Epithelial cell of proximal tubule (primary cell): Measurements from ENCODE around the gene RFK. TPM values are rescaled to one million over a fixed set of nuclear protein-coding genes. Genes with fewer than 3 reads are reported as not detected.
"Not testable (repeated sequence)": the region's sequence is repeated elsewhere in the genome, so short reads cannot be mapped to it uniquely, and the experiment has no call there.

Experiments
- DNase-seq: peaks from one replicate; pipeline ENCODE4 v3.0.0-alpha.2; 2011; ENCODE audit warnings: low read depth
- H3K4me3 ChIP-seq: 2 replicates; pipeline ENCODE4 v1.5.1; 2011; ENCODE audit warnings: low read depth, mild to moderate bottlenecking, low read length
- total RNA-seq: library from RNA; depleted of rRNA; stranded (reverse); fragments of >200 nt; gene quantifications from 2 replicates; pipeline ENCODE4 v1.2.3, GENCODE V29; 2015
- TF ChIP-seq, protein P1 (sequence below): conservative IDR thresholded peaks from 2 replicates; pipeline ENCODE4 v1.5.1; 2012; ENCODE audit warnings: low read depth, mild to moderate bottlenecking, low read length

RFK gene
- total RNA-seq, 1 donor from 2014 or later = 33.6 TPM

DNA sequence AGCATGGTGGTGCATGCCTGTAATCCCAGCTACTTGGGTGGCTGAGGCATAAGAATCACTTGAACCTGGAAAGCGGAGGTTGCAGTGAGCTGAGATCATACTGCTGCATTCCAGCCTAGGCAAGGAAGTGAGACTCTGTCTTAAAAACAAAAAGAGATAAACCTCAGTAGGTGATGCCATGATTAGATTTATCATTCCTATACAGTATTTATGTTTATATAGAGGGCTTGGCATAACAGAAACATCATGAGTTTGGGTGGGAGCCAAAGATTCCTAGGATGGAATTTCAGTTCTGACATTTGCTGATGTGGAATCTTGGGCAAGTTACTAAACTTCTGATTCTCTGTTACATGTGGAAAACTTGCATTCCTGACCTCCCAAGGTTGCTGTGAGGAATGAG, 22.3 kb downstream of the RFK start:
- DNase-seq = peak; percentile 29

DNA sequence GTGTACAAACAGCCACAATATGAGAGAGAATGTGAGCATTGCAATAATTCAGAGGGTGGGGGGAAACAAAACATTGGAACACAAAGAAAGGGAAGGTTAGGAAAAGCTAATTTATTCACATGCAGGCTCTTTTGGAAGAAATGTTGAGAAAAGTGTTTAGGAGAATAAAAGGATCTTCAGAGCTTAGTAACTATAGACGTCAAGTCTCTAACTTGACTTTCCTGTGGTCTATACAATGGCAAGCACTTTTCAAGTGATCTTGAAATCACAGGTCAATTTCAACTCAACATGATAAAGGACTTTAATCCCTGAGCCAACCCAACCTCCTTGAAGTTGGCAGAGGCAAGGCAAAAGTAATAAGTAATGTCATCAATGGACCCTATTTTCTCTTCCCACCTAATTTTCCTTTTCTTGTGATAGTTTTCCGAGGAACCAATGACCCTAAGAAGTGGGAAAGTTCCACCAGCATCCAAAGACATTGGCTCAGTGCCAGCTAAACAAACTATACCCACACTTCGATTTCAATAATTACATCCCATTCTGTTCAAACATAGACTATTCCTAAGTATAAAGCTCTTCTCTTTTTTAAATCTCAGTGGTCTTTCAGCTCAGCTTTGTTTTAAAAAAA, 23.7 kb downstream of the RFK start:
- no peak overlapping the region for H3K4me3 ChIP-seq
- TF ChIP-seq, protein P1, sequence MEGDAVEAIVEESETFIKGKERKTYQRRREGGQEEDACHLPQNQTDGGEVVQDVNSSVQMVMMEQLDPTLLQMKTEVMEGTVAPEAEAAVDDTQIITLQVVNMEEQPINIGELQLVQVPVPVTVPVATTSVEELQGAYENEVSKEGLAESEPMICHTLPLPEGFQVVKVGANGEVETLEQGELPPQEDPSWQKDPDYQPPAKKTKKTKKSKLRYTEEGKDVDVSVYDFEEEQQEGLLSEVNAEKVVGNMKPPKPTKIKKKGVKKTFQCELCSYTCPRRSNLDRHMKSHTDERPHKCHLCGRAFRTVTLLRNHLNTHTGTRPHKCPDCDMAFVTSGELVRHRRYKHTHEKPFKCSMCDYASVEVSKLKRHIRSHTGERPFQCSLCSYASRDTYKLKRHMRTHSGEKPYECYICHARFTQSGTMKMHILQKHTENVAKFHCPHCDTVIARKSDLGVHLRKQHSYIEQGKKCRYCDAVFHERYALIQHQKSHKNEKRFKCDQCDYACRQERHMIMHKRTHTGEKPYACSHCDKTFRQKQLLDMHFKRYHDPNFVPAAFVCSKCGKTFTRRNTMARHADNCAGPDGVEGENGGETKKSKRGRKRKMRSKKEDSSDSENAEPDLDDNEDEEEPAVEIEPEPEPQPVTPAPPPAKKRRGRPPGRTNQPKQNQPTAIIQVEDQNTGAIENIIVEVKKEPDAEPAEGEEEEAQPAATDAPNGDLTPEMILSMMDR = no peak
- no peak for DNase-seq

More for the DNA sequence above, 22.3 kb downstream of the RFK start:
- H3K4me3 ChIP-seq = no peak overlapping the region
- TF ChIP-seq, protein P1 = no peak

DNA sequence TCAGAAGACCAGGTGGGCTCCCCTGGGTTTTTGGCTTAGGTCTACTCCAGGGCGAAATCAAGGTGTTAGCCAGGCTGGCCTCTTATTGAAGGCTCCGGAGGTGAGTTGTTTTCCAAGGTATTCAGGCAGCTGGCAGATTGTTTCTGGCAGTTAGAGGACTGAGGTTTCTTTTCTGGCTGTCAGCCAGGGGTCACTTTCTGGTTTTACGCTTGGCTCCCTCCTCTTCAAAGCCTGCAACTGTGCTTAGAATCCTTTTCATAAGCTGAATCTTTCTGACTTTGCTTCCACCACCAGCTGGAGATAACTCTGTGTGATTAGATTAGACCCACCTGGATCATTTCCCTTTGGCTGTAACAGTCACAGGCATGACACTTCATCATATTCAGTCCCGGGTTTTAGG, 24.6 kb downstream of the RFK start:
- TF ChIP-seq, protein P1 = no peak
- no peak overlapping the region for H3K4me3 ChIP-seq
- DNase-seq = peak; percentile 76

DNA sequence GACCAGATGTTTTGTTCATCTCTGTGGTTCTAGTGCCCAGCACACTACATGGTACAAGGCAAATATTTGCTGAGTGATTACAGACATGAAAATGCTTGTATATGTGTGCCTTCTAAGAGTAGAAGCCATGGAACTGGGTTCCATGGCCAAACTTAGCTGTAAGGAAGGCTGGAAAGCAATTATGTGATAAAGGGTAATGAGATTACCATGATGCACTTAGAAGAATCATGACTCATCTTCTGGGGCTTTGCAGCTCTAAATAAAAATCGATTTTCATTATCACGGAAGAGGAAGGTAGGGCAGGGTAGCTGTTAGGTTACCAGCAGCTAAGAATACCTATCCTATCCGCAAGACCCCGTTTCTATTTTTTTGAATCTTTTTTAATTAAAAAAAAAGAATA, 28.0 kb downstream of the RFK start:
- DNase-seq = no peak
- H3K4me3 ChIP-seq = no peak overlapping the region
- TF ChIP-seq, protein P1 = no peak

DNA sequence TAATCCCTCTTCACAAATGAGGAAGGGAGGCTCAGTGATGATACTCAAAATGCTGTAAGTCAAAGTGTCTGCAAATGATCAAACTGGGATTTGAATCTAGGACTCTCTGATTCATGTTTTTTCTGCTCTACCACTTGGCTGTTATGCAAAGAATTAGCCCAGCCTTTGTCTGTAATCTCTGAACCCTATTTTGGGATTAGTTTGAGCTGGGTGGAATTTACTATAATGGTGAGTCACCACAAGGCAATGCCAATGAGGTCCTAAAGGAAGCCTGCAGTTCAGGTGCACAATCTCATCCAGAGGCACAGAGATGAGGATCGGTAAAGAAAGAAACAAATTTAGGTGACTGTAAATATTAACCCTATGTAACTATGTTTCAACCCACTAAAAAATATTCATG, 29.2 kb downstream of the RFK start:
- H3K4me3 ChIP-seq = no peak overlapping the region
- DNase-seq = peak; percentile 87
- TF ChIP-seq, protein P1 = no peak

DNA sequence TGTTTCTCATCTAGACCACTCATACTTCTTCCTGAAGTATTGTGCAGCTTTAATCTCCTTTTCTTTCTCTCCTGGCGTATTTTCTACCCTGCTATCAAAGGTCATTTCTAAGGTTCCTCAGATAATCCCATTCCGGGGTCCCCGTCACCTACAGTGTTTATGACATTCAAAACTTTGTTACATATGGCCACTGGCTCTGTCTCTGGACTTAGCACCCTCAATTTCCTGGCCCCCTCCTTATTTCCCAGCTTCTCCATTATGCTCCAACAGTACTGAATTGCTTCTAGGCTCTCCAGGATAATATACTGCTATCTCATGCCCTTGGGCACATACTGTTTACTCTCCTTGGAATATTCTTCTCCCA, 31.2 kb downstream of the RFK start:
- no peak overlapping the region for H3K4me3 ChIP-seq
- no peak for DNase-seq
- TF ChIP-seq, protein P1 = no peak

DNA sequence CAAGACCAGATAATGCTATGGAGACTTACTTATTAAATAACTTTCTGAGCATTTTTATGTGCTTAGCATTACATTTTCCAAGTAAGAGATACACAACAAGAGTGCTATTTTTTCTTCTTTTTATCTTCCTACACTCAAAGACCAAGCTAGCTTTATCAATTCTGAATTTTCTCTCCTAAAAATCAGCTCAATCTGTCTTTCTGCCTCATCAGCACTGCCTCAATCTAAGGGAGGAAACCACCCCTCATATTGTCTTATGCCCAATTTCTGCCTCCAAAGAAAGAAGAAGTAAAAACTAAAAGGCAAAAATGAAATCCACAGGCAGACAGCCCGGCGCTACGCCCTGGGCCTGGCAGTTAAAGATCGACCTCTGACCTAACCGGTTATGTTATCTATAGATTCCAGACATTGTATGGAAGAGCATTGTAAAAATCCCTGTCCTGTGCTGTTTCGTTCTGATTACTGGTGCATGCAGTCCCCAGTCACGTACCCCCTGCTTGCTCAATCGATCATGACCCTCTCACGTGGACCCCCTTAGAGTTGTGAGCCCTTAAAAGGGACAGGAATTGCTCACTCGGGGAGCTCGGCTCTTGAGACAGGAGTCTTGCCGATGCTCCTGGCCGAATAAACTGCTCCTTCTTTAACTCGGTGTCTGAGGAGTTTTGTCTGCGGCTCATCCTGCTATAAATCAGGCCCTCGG, 31.7 kb downstream of the RFK start:
- H3K4me3 ChIP-seq, DNase-seq: not testable (repeated sequence)
